ENCODE results near the gene OSR1. TPM values are rescaled to one million over a fixed set of nuclear protein-coding genes. Genes with fewer than 3 reads are reported as not detected.

Gene OSR1
- total RNA-seq, 1 experiment from 2014 or later: 2.6 TPM

DNA sequence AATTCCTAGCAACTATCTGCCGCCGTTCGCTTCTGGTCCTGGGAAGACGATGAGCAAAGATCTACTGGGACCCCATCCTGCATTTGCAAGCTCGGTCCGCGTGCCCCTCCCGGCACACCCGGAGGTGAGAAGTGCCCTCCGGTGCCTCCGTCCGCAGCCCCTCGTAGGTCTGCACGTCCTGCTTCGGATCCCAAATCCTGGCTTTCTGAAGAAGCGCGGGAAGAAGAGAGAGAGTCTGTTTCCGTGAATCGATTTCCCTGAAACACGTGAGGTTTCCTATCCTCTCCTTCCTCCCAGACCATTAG, 5.0 kb upstream of the OSR1 start:
- ChIA-PET POLR2A (no interaction called here), RAD21 (ENCODE audit: low non-redundant PET in 1 of 2, low total read pairs in 2 of 2, uncharacterized antibody in 2 of 2, unreplicated experiment in 2 of 2) (no interaction called here), CTCF (interaction anchor here (1.2 kb wide), 1 partner anchor 614 kb away, joined by 4 read pairs; no protein-coding TSS in a partner anchor)
- Histone ChIP-seq H3K27me3 (ENCODE audit: insufficient read depth, low read length) (peaks cover 9% of the 10 kb centered on the region; the same call in 1 of the 2 replicates), H3K27ac (ENCODE audit: low read depth, low read length) (no peak overlapping the region), H3K9me3 (ENCODE audit: control insufficient read depth in 1 of 2, insufficient read depth in 1 of 2, low read depth in 1 of 2, low read length in 2 of 2) (no peaks in the 10 kb centered on the region), H3K4me3 (replicated peaks in 1 of 2; ENCODE audit: low read depth in 1 of 2, low read length in 2 of 2) (peak overlapping the region in 1 of 2 experiments; percentile 55; a peak in 2 of 4 replicates), H3K36me3 (ENCODE audit: control insufficient read depth in 1 of 2, insufficient read depth in 2 of 2, low read length in 2 of 2) (no peaks in the 10 kb centered on the region), H3K9ac (ENCODE audit: low read length) (no peak overlapping the region), H2AFZ (ENCODE audit: low read depth, low read length, poor library complexity, severe bottlenecking) (peak overlapping the region; percentile 66), H3K79me2 (ENCODE audit: insufficient read depth, low read length) (no peaks in the 10 kb centered on the region), H3K9me2 (ENCODE audit: insufficient read depth) (no peaks in the 10 kb centered on the region), H3K4me2 (ENCODE audit: low read length) (peak overlapping the region; percentile 75), H4K20me1 (ENCODE audit: insufficient read depth) (no peaks in the 10 kb centered on the region), H3K4me1 (ENCODE audit: control insufficient read depth in 1 of 2, insufficient read depth in 2 of 2, low read length in 2 of 2) (peaks cover 0 to 17% of the 10 kb centered on the region in 2 experiments; a peak in 2 of 4 replicates)
- intact Hi-C loops (cut with micrococcal nuclease): loop anchor here (1.0 to 2.0 kb wide), 6 partner anchors 479 to 976 kb away; no protein-coding TSS in a partner anchor
- ATAC-seq (no peak), DNase-seq (ENCODE audit: low read depth, low spot score) (no peak)
- TF ChIP-seq SRF (IDR thresholded peaks at IDR 0.05; ENCODE audit: low read depth) (no peak), ZNF274 (IDR thresholded peaks at IDR 0.05; ENCODE audit: low read depth, low read length) (no peak), SP1 (IDR thresholded peaks at IDR 0.05; ENCODE audit: low read depth) (no peak), EZH2phosphoT487 (IDR thresholded peaks at IDR 0.05; ENCODE audit: borderline replicate concordance) (no peak), JUND (IDR thresholded peaks at IDR 0.05) (no peak), YY1 (IDR thresholded peaks at IDR 0.05; ENCODE audit: extremely low read depth, insufficient replicate concordance, low read depth, low read length) (no peak), TCF7L2 (IDR thresholded peaks at IDR 0.05; ENCODE audit: borderline replicate concordance, extremely low read depth, insufficient read depth, insufficient read length) (no peak), SIN3A (IDR thresholded peaks at IDR 0.05; ENCODE audit: low read depth) (no peak), ELF1 (IDR thresholded peaks at IDR 0.05; ENCODE audit: borderline replicate concordance, low read depth) (no peak), EGR1 (IDR thresholded peaks at IDR 0.05; ENCODE audit: low read depth) (no peak), ZFX (IDR thresholded peaks at IDR 0.05) (no peak), EZH2 (IDR thresholded peaks at IDR 0.05) (no peak), CEBPB (IDR thresholded peaks at IDR 0.05; ENCODE audit: low read depth) (no peak), RAD21 (IDR thresholded peaks at IDR 0.05; ENCODE audit: low read depth) (no peak), POLR2AphosphoS5 (IDR thresholded peaks at IDR 0.05; ENCODE audit: low read depth, low read length) (no peak)
- TF ChIP-seq, protein P1, sequence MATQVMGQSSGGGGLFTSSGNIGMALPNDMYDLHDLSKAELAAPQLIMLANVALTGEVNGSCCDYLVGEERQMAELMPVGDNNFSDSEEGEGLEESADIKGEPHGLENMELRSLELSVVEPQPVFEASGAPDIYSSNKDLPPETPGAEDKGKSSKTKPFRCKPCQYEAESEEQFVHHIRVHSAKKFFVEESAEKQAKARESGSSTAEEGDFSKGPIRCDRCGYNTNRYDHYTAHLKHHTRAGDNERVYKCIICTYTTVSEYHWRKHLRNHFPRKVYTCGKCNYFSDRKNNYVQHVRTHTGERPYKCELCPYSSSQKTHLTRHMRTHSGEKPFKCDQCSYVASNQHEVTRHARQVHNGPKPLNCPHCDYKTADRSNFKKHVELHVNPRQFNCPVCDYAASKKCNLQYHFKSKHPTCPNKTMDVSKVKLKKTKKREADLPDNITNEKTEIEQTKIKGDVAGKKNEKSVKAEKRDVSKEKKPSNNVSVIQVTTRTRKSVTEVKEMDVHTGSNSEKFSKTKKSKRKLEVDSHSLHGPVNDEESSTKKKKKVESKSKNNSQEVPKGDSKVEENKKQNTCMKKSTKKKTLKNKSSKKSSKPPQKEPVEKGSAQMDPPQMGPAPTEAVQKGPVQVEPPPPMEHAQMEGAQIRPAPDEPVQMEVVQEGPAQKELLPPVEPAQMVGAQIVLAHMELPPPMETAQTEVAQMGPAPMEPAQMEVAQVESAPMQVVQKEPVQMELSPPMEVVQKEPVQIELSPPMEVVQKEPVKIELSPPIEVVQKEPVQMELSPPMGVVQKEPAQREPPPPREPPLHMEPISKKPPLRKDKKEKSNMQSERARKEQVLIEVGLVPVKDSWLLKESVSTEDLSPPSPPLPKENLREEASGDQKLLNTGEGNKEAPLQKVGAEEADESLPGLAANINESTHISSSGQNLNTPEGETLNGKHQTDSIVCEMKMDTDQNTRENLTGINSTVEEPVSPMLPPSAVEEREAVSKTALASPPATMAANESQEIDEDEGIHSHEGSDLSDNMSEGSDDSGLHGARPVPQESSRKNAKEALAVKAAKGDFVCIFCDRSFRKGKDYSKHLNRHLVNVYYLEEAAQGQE (IDR thresholded peaks at IDR 0.05; ENCODE audit: low read depth): no peak
- TF ChIP-seq, protein P2, sequence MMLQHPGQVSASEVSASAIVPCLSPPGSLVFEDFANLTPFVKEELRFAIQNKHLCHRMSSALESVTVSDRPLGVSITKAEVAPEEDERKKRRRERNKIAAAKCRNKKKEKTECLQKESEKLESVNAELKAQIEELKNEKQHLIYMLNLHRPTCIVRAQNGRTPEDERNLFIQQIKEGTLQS (IDR thresholded peaks at IDR 0.05): no peak
- TF ChIP-seq, protein P3, sequence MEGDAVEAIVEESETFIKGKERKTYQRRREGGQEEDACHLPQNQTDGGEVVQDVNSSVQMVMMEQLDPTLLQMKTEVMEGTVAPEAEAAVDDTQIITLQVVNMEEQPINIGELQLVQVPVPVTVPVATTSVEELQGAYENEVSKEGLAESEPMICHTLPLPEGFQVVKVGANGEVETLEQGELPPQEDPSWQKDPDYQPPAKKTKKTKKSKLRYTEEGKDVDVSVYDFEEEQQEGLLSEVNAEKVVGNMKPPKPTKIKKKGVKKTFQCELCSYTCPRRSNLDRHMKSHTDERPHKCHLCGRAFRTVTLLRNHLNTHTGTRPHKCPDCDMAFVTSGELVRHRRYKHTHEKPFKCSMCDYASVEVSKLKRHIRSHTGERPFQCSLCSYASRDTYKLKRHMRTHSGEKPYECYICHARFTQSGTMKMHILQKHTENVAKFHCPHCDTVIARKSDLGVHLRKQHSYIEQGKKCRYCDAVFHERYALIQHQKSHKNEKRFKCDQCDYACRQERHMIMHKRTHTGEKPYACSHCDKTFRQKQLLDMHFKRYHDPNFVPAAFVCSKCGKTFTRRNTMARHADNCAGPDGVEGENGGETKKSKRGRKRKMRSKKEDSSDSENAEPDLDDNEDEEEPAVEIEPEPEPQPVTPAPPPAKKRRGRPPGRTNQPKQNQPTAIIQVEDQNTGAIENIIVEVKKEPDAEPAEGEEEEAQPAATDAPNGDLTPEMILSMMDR (IDR thresholded peaks at IDR 0.05 in 2 of 3, conservative IDR thresholded peaks at IDR 0.05 in 1 of 3; ENCODE audit: borderline replicate concordance in 1 of 3, insufficient read depth in 1 of 3, low read depth in 2 of 3, low read length in 2 of 3): no peak
- TF ChIP-seq, protein P4, sequence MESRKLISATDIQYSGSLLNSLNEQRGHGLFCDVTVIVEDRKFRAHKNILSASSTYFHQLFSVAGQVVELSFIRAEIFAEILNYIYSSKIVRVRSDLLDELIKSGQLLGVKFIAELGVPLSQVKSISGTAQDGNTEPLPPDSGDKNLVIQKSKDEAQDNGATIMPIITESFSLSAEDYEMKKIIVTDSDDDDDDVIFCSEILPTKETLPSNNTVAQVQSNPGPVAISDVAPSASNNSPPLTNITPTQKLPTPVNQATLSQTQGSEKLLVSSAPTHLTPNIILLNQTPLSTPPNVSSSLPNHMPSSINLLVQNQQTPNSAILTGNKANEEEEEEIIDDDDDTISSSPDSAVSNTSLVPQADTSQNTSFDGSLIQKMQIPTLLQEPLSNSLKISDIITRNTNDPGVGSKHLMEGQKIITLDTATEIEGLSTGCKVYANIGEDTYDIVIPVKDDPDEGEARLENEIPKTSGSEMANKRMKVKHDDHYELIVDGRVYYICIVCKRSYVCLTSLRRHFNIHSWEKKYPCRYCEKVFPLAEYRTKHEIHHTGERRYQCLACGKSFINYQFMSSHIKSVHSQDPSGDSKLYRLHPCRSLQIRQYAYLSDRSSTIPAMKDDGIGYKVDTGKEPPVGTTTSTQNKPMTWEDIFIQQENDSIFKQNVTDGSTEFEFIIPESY (IDR thresholded peaks at IDR 0.05; ENCODE audit: extremely low read depth, insufficient replicate concordance, low read length): no peak
- TF ChIP-seq, protein P5, sequence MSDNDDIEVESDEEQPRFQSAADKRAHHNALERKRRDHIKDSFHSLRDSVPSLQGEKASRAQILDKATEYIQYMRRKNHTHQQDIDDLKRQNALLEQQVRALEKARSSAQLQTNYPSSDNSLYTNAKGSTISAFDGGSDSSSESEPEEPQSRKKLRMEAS (IDR thresholded peaks at IDR 0.05): no peak
- BruUV-seq (replicated peaks): no TSS peak

Data from HCT116 (cell line).